ENCODE measurements around the gene NTN4. TPM values are rescaled to one million over a fixed set of nuclear protein-coding genes. Genes with fewer than 3 reads are reported as not detected.
A peak's percentile ranks its signal among the peaks of the same experiment; 100 is the strongest.

The NTN4 gene
- total and polyA plus RNA-seq, 10 of the 15 experiments (the other 5 are each of a cell fraction or from before 2014, with no cell fraction given) = 0.15 TPM; not detected in 9

DNA sequence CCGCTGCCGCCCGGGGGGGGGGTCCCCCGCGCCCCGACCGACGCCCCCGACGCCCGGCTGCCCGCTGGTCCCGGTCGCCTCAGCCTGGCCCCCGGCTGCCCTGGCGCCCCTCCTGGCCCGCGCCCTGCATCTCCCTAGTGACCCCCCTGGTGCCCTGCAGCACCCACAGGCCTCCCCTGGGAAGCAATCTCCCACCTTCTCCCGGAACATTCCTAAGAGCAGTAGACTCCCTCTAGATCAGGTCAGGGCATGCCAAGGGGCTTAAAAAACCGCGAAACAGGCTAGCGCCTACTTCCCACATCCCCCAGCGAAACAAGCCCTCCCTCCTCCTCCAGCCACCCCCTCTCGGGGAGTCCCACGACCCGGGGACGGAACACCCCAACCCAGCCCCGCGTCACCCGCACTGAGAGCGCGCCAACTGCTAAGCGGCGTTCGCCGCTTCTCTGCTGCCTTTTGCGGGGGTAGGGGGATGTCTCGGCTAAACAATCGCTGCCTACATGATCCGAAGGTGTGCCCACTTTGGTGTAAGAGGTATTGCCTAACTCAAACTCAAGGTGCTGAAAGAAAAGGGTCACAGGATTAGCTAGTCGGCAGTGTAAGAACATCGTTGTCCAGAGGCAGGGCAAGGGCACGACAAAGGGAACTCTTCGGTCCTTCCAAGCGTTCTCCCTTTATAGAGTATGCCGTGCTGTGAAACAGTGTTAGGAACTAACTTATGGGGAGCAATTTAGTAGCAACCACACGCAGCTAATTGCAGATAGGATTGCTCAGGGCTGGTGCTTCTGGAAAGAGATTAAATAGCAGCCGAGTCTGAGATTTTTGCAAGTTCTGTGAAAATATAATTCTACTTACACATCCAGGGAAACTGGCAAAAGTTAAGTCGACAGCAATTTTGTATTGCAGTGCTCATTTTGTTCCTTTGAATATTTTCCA lies 619 bp upstream of the NTN4 start:
- H2AFZ ChIP-seq (ENCODE audit: control insufficient read depth, low read depth, low read length) = no peak overlapping the region
- ATAC-seq (no peak), FAIRE-seq (no peak), DNase-seq (ENCODE audit: low read depth, low spot score) (no peak)
- H3K4me3 ChIP-seq = no peak overlapping the region
- ChIA-PET CTCF (no interaction called here), RAD21 (ENCODE audit: unreplicated experiment) (no interaction called here), POLR2A (no interaction called here), SMC1A (ENCODE audit: uncharacterized antibody, unreplicated experiment) (no interaction called here)
- H3K27ac ChIP-seq (ENCODE audit: control insufficient read depth, insufficient read depth) = no peak overlapping the region
- intact Hi-C loops (cut with micrococcal nuclease; ENCODE audit: unreplicated experiment) = no loop called here
- TF ChIP-seq YY1 (IDR thresholded peaks at IDR 0.05; ENCODE audit: low read depth, low read length) (no peak), EZH2 (IDR thresholded peaks at IDR 0.05; ENCODE audit: borderline replicate concordance, control insufficient read depth, low read depth, low read length) (peak; percentile 95; the same call in 1 of the 2 replicates), SREBF2 (IDR thresholded peaks at IDR 0.05; ENCODE audit: low read length) (no peak), NRF1 (conservative IDR thresholded peaks at IDR 0.05; ENCODE audit: low read depth, low read length) (no peak), IKZF1 (conservative IDR thresholded peaks at IDR 0.05) (0 out of 2 replicates have a peak, but pooled peaks have one; percentile 0), SMC3 (IDR thresholded peaks at IDR 0.05; ENCODE audit: borderline replicate concordance, low read length) (no peak), POLR2A (IDR thresholded peaks at IDR 0.05; ENCODE audit: low read depth, low read length) (no peak), GATAD2B (conservative IDR thresholded peaks at IDR 0.05; ENCODE audit: low read depth) (no peak), ZNF217 (IDR thresholded peaks at IDR 0.05) (no peak), ETV6 (conservative IDR thresholded peaks at IDR 0.05 in 1 of 2, IDR thresholded peaks at IDR 0.05 in 1 of 2; ENCODE audit: borderline replicate concordance in 1 of 2, low read depth in 1 of 2) (no peak), NFIC (IDR thresholded peaks at IDR 0.05; ENCODE audit: low read depth, low read length) (no peak)
- TF ChIP-seq, protein P1, sequence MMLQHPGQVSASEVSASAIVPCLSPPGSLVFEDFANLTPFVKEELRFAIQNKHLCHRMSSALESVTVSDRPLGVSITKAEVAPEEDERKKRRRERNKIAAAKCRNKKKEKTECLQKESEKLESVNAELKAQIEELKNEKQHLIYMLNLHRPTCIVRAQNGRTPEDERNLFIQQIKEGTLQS (IDR thresholded peaks at IDR 0.05; ENCODE audit: borderline replicate concordance, extremely low read depth, low read depth, low read length) = no peak
- BruUV-seq (replicated peaks) = no TSS peak
- H3K36me3 ChIP-seq (ENCODE audit: control insufficient read depth in 2 of 2, insufficient read depth in 2 of 2, low read length in 1 of 2) = no peaks in the 10 kb centered on the region
- no peak overlapping the region for H3K9ac ChIP-seq (ENCODE audit: control insufficient read depth, insufficient read depth, low read length)
- H3K9me3 ChIP-seq (replicated peaks; ENCODE audit: control insufficient read depth, insufficient read depth, low read length) = no peaks in the 10 kb centered on the region
- WGBS (ENCODE audit: insufficient coverage, insufficient replicate concordance, low lambda C conversion rate, missing lambda C conversion rate) = 6% methylated on average over 31 of the region's 49 CpGs
- H3K4me1 ChIP-seq (ENCODE audit: control insufficient read depth, insufficient read depth, low read length) = no peaks in the 10 kb centered on the region
- in situ Hi-C loops (cut with MboI) = no loop called here
- peak overlapping the region; percentile 64; the same call in 1 of the 2 replicates for H3K4me2 ChIP-seq (ENCODE audit: control insufficient read depth, insufficient read depth)
- no peaks in the 10 kb centered on the region for H4K20me1 ChIP-seq (ENCODE audit: control insufficient read depth, insufficient read depth)
- H3K79me2 ChIP-seq (ENCODE audit: control insufficient read depth, insufficient read depth, low read length) = no peaks in the 10 kb centered on the region
- H3K27me3 ChIP-seq (replicated peaks in 1 of 2; ENCODE audit: control insufficient read depth in 2 of 2, insufficient read depth in 2 of 2, low read length in 1 of 2) = peaks cover 16 to 33% of the 10 kb centered on the region in 2 experiments
